Loucy (cell line): ENCODE results near the gene IGF2R.

Experiments used
- CTCF ChIP-seq: fragments of 200-600 bp; sonication (generic); conservative IDR thresholded peaks from 2 replicates; pipeline ENCODE4 v1.5.1; 2014; ENCODE audit warnings: mild to moderate bottlenecking, antibody characterized with exemption, low read length
- EZH2phosphoT487 ChIP-seq: fragments of 200-600 bp; IDR thresholded peaks from 2 replicates; pipeline ENCODE4 v1.6.1; 2018; ENCODE audit warnings: antibody characterized with exemption, mild to moderate bottlenecking, moderate library complexity, borderline replicate concordance

GRCh38 chr6:159933077-159933476 is 35.8 kb upstream of the IGF2R start:
- TF ChIP-seq CTCF = no peak
- no peak for TF ChIP-seq EZH2phosphoT487
